ENCODE measurements around the gene TTLL11.

DNA sequence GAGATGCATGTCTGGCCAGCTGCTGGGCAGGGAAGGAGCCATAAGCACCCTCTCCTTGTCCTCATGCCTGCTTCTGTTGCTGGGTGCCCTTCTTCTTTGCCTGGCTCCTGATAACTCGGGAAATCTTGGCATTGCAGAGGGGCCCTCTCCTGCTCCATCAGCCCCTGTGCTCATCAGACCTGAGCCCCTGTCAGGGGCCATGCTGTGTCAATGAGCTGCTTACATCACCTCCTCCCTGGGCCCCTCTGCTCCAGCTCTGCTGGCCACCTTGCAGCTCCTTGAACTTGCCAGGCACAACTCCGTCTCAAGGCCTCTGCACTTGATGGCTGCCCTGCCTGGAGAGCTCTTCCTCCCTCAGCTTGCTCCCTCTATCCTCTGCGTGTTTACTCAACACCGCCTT is 194.3 kb downstream of the TTLL11 start:
- TF ChIP-seq, protein P1, sequence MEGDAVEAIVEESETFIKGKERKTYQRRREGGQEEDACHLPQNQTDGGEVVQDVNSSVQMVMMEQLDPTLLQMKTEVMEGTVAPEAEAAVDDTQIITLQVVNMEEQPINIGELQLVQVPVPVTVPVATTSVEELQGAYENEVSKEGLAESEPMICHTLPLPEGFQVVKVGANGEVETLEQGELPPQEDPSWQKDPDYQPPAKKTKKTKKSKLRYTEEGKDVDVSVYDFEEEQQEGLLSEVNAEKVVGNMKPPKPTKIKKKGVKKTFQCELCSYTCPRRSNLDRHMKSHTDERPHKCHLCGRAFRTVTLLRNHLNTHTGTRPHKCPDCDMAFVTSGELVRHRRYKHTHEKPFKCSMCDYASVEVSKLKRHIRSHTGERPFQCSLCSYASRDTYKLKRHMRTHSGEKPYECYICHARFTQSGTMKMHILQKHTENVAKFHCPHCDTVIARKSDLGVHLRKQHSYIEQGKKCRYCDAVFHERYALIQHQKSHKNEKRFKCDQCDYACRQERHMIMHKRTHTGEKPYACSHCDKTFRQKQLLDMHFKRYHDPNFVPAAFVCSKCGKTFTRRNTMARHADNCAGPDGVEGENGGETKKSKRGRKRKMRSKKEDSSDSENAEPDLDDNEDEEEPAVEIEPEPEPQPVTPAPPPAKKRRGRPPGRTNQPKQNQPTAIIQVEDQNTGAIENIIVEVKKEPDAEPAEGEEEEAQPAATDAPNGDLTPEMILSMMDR (conservative IDR thresholded peaks at IDR 0.05): no peak
- no peak for TF ChIP-seq ZFX (IDR thresholded peaks at IDR 0.05)

All from C4-2B (cell line).